Stimulated activated CD8-positive, alpha-beta memory T cell treated with anti-CD3 and anti-CD28 coated beads, Interleukin-4, amount 100 ng/mL, for 24 hours (primary cell): ENCODE data around the gene MAP3K3.
A peak's percentile ranks its signal among the peaks of the same experiment; 100 is the strongest.
"Not testable (repeated sequence)": the region's sequence is repeated elsewhere in the genome, so short reads cannot be mapped to it uniquely, and the experiment has no call there.

Experiments used
- DNase-seq: peaks from one replicate; pipeline ENCODE4 v3.0.0-alpha.2; 2020; ENCODE audit warnings: low read depth

MAP3K3 gene

GRCh38 chr17:63706336-63707082 lies 84.3 kb downstream of the MAP3K3 start:
- DNase-seq: no peak

GRCh38 chr17:63707151-63707550 lies 84.9 kb downstream of the MAP3K3 start:
- DNase-seq: no peak

DNA sequence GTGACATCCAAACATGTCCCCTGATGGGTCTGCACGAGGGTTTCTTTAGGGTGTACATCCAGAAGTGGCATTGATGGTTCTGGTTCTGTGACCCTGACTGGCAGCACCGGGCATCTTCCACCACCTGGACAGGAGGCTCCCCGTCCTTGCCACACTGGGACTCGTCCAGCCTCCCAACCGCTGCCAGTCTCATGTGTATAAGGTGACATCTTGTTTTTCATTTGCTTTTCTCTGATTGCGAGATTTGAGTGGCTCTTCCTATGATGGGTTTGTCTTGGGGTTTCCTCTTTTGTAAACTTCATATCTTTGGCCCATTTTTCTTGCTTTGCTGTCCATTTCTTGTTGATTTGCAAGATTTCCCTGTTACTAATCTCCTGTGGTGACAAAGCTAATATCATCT lies 86.9 kb downstream of the MAP3K3 start:
- no peak for DNase-seq

- DNase-seq: no peak
Measured at GRCh38 chr17:63714550-63715277, 92.5 kb downstream of the MAP3K3 start.

DNA sequence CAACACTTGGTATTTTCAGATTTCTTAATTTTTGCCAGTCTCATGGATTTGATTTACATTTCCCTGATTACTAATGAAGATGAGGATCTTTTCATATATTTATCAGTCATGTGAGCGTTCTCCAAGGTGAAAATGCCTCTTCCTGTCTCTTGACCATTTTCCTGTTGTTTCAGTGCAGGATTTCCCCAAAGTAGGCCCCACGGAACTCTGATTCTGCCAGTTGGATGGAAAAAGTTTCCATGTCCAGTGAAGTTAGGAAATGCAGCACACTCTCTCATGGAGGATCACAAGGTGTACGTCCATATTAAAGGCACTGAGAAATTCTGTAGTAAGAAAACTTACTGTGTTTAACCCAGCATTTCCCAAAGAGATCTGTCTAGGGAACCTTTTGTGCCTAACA lies 94.2 kb downstream of the MAP3K3 start:
- DNase-seq: no peak

DNA sequence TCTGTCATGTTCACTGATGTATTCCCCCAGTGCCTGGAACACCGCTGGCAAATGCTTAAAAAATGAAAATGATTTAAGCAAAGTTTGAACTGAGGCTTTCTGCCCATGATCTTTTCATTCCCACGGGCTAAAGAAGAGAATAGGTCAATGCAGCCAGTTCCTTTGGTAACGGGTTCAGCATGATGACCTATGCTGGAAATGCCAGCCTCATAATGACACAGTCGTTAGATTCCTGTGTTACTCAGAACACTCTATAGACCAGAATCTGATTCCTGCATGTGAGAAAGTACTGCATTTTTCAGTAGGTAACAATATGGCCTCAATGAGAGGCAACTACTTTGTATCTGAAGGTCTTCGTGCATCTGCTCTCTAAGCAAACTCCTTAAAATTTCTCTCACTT lies 96.8 kb downstream of the MAP3K3 start:
- DNase-seq: no peak

GRCh38 chr17:63720194-63720593 lies 98.0 kb downstream of the MAP3K3 start:
- DNase-seq: not testable (repeated sequence)

DNA sequence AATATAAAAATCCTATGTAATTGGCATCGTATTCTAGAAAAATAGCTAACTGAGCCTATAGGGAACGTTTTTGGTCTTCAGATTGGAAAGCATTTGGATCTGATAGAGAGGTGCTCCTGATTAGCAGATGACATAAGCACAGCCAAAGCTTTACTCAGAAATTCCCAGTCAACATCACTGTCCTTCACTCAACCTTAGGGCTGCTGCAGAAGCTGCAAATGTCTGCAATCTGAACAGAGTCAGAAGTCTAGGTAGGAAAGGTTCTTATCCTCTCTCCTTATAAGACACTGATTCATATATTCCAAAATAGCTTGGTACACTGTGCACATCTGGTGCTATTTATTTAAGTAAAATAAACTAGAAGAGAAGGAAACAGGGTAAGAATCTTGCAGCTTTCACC lies 100.2 kb downstream of the MAP3K3 start:
- DNase-seq: no peak

GRCh38 chr17:63735691-63736090 lies 113.5 kb downstream of the MAP3K3 start:
- no peak for DNase-seq

- no peak for DNase-seq
Measured at GRCh38 chr17:63740464-63741142, 118.4 kb downstream of the MAP3K3 start.

DNA sequence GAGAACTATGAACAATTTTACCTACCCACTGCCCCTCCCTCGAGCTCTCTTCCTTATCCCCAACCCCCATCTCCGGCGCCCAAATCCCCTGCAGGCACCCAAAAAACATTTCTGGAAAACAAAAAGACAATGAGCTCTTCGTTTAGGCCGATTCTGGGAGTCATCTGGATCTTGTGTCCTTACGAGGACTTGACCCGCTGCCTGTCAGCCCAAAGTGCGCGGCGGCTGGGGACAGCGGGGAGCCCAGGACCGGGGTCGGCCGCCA lies 118.9 kb downstream of the MAP3K3 start:
- no peak for DNase-seq

- DNase-seq: peak; percentile 99
Measured at GRCh38 chr17:63741408-63742173, 119.4 kb downstream of the MAP3K3 start, which contains the start of gene STRADA. Gene STRADA, minus strand, starts transcription at chr17:63741799. Its CDS starts 13,430 bp downstream, at chr17:63728369.
